ENCODE data around the gene FIS1. TPM values are rescaled to one million over a fixed set of nuclear protein-coding genes. Genes with fewer than 3 reads are reported as not detected.
"Not testable (repeated sequence)": the region's sequence is repeated elsewhere in the genome, so short reads cannot be mapped to it uniquely, and the experiment has no call there.

The FIS1 gene
- total and polyA plus RNA-seq, 2 donors (not counting 1 experiment from before 2014, with no cell fraction given): 95.5 to 245 TPM

- intact Hi-C loops (cut with micrococcal nuclease); H3K27ac Mint-ChIP-seq; H3K36me3 ChIP-seq (replicated peaks in 1 of 2; ENCODE audit: control extremely low read depth in 1 of 2, control insufficient read depth in 1 of 2, extremely low read depth in 1 of 2, insufficient read depth in 2 of 2, low read length in 1 of 2); H2AFZ ChIP-seq (ENCODE audit: insufficient read depth, low read depth, low read length, poor library complexity, severe bottlenecking); H3K27ac ChIP-seq (ENCODE audit: low read length in 2 of 2); H3K4me2 ChIP-seq (replicated peaks; ENCODE audit: low read depth, low read length, poor library complexity, severe bottlenecking); POLR2A ChIA-PET; H3K9ac ChIP-seq (ENCODE audit: low read length); H3K79me2 ChIP-seq (ENCODE audit: control insufficient read depth, insufficient read depth, low read length); H3K9me3 Mint-ChIP-seq (ENCODE audit: insufficient read depth); ATAC-seq (ENCODE audit: low read depth); H3K4me3 ChIP-seq (ENCODE audit: control extremely low read depth in 1 of 5, extremely low read depth in 1 of 5, insufficient read depth in 1 of 5, low read depth in 2 of 5, low read length in 4 of 5); H4K20me1 ChIP-seq (ENCODE audit: control insufficient read depth, insufficient read depth, low read length, poor library complexity, severe bottlenecking); DNase-seq: not testable (repeated sequence)
- Histone ChIP-seq H3K9me3 (ENCODE audit: control extremely low read depth in 1 of 3, control insufficient read depth in 2 of 3, insufficient read depth in 1 of 3, low read length in 2 of 3) (peaks cover 0 to 19% (median 0%) of the 10 kb centered on the region in 3 donors), H3K27me3 (replicated peaks in 1 of 4; ENCODE audit: control extremely low read depth in 1 of 4, control insufficient read depth in 3 of 4, insufficient read depth in 4 of 4, low read length in 3 of 4) (peaks cover 0 to 32% (median 16%) of the 10 kb centered on the region in 4 experiments), H3K4me1 (ENCODE audit: control insufficient read depth in 2 of 2, insufficient read depth in 2 of 2, low read length in 2 of 2) (peaks cover 18 to 27% of the 10 kb centered on the region in 2 donors)
- WGBS (ENCODE audit: insufficient coverage): 80% methylated on average over 18 of the region's 22 CpGs
- H3K27me3 Mint-ChIP-seq: peaks cover 22% of the 10 kb centered on the region
- H3K4me3 Mint-ChIP-seq: peak overlapping the region; percentile 17
- CTCF ChIA-PET: interaction anchor here (1.4 to 1.7 kb wide), 2 partner anchors 9 to 12 kb away, joined by 3 to 7 read pairs; no protein-coding TSS in a partner anchor
- H3K4me1 Mint-ChIP-seq: peaks cover 23% of the 10 kb centered on the region
Measured at GRCh38 chr7:101203740-101204738, 40.8 kb downstream of the FIS1 start.

GRCh38 chr7:101202603-101202918 lies 42.3 kb downstream of the FIS1 start:
- H3K36me3 ChIP-seq (replicated peaks in 1 of 2; ENCODE audit: control extremely low read depth in 1 of 2, control insufficient read depth in 1 of 2, extremely low read depth in 1 of 2, insufficient read depth in 2 of 2, low read length in 1 of 2): no peaks in the 10 kb centered on the region
- ATAC-seq (ENCODE audit: low read depth) (no peak), DNase-seq (no peak)
- peak overlapping the region; percentile 73 for H3K4me2 ChIP-seq (replicated peaks; ENCODE audit: low read depth, low read length, poor library complexity, severe bottlenecking)
- no peaks in the 10 kb centered on the region for H4K20me1 ChIP-seq (ENCODE audit: control insufficient read depth, insufficient read depth, low read length, poor library complexity, severe bottlenecking)
- WGBS (ENCODE audit: insufficient coverage): 100% methylated on average over 3 of the region's 5 CpGs
- CTCF ChIA-PET: interaction anchor here (2.8 kb wide), 1 partner anchor 59 kb away, joined by 10 read pairs; no protein-coding TSS in a partner anchor
- no peak overlapping the region for H3K4me3 ChIP-seq (ENCODE audit: control extremely low read depth in 1 of 5, extremely low read depth in 1 of 5, insufficient read depth in 1 of 5, low read depth in 2 of 5, low read length in 4 of 5)
- no peak overlapping the region for H2AFZ ChIP-seq (ENCODE audit: insufficient read depth, low read depth, low read length, poor library complexity, severe bottlenecking)
- peaks cover 0 to 19% (median 0%) of the 10 kb centered on the region in 3 donors for H3K9me3 ChIP-seq (ENCODE audit: control extremely low read depth in 1 of 3, control insufficient read depth in 2 of 3, insufficient read depth in 1 of 3, low read length in 2 of 3)
- no peaks in the 10 kb centered on the region for H3K79me2 ChIP-seq (ENCODE audit: control insufficient read depth, insufficient read depth, low read length)
- H3K27ac Mint-ChIP-seq: no peak overlapping the region
- intact Hi-C loops (cut with micrococcal nuclease): no loop called here
- peaks cover 18 to 27% of the 10 kb centered on the region in 2 donors for H3K4me1 ChIP-seq (ENCODE audit: control insufficient read depth in 2 of 2, insufficient read depth in 2 of 2, low read length in 2 of 2)
- H3K9ac ChIP-seq (ENCODE audit: low read length): no peak overlapping the region
- peaks cover 24% of the 10 kb centered on the region for H3K27me3 Mint-ChIP-seq
- H3K4me1 Mint-ChIP-seq: peaks cover 23% of the 10 kb centered on the region
- peaks cover 0 to 39% (median 16%) of the 10 kb centered on the region in 4 experiments for H3K27me3 ChIP-seq (replicated peaks in 1 of 4; ENCODE audit: control extremely low read depth in 1 of 4, control insufficient read depth in 3 of 4, insufficient read depth in 4 of 4, low read length in 3 of 4)
- H3K4me3 Mint-ChIP-seq: no peak overlapping the region
- TF ChIP-seq CTCF (IDR thresholded peaks at IDR 0.05): no peak
- no peak for TF ChIP-seq EZH2 (IDR thresholded peaks at IDR 0.05; ENCODE audit: borderline replicate concordance, insufficient read depth, low read depth, low read length, poor library complexity, severe bottlenecking)
- POLR2A ChIA-PET: no interaction called here
- no peaks in the 10 kb centered on the region for H3K9me3 Mint-ChIP-seq (ENCODE audit: insufficient read depth)
- no peak overlapping the region for H3K27ac ChIP-seq (ENCODE audit: low read length in 2 of 2)
